Type B pancreatic cell (in vitro differentiated cells): ENCODE measurements around the gene COL4A1. TPM values are rescaled to one million over a fixed set of nuclear protein-coding genes. Genes with fewer than 3 reads are reported as not detected.

ENCODE experiments used
- microRNA-seq: library from miRNA; unstranded; fragments of <30 nt; microRNA quantifications from one replicate; pipeline ENCODE4, GENCODE V29; 2020
- total RNA-seq: library from RNA; stranded (reverse); gene quantifications from 2 replicates; pipeline ENCODE4 v1.2.1, GENCODE V29; 2021; ENCODE audit warnings: low replicate concordance

Gene COL4A1
- total RNA-seq, 1 donor from 2014 or later = 83.6 TPM

Small RNAs within 50 kb of the gene (microRNA-seq; reads per million reads assigned to microRNA genes)
- gene MIR8073 = not detected

Other genes starting within 250 kb of the COL4A1 start
- 38.6 and 145 TPM in 2 replicates for gene COL4A2, start 127 bp upstream of the COL4A1 start, total RNA-seq